Type B pancreatic cell (in vitro differentiated cells): ENCODE results near the gene DYNC2I2. TPM values are rescaled to one million over a fixed set of nuclear protein-coding genes. Genes with fewer than 3 reads are reported as not detected.

Source experiments
- DNase-seq: peaks from one replicate; pipeline ENCODE4 v3.0.0; 2021; ENCODE audit warnings: mixed read lengths; ENCODE audit not compliant: unreplicated experiment; ENCODE audit errors: extremely low spot score
- H3K27ac Mint-ChIP-seq: 2 replicates; pipeline ENCODE4 v1.8.0; 2021; ENCODE audit warnings: mild to moderate bottlenecking, mixed read lengths
- H3K27me3 Mint-ChIP-seq: 2 replicates; pipeline ENCODE4 v1.8.0; 2021; ENCODE audit warnings: mixed read lengths
- H3K36me3 Mint-ChIP-seq: 2 replicates; pipeline ENCODE4 v1.8.0; 2021; ENCODE audit warnings: mixed read lengths
- H3K4me1 Mint-ChIP-seq: one replicate; pipeline ENCODE4 v1.8.0; 2021; ENCODE audit warnings: mixed read lengths; ENCODE audit not compliant: unreplicated experiment
- H3K4me3 Mint-ChIP-seq: 2 replicates; pipeline ENCODE4 v1.8.0; 2021; ENCODE audit warnings: mild to moderate bottlenecking, mixed read lengths
- H3K9me3 Mint-ChIP-seq: 2 replicates; pipeline ENCODE4 v1.8.0; 2021; ENCODE audit warnings: mixed read lengths
- CTCF ChIP-seq: fragments of 200-600 bp; sonication (generic); conservative IDR thresholded peaks from 2 replicates; pipeline ENCODE4 v1.5.0; 2021; ENCODE audit warnings: antibody characterized with exemption, mild to moderate bottlenecking
- total RNA-seq: library from RNA; stranded (reverse); gene quantifications from 2 replicates; pipeline ENCODE4 v1.2.1, GENCODE V29; 2021; ENCODE audit warnings: low replicate concordance

Gene DYNC2I2
- total RNA-seq, 1 donor from 2014 or later = 70.6 TPM

GRCh38 chr9:128688501-128689292, 32.0 kb upstream of the DYNC2I2 start, which contains the start of gene SET:
TSS of gene SET (plus strand) at chr9:128689222. CDS start at chr9:128689583, 361 bp downstream.
- Mint-ChIP-seq H3K4me1 (peaks cover 41% of the 10 kb centered on the region), H3K36me3 (peaks cover 32% of the 10 kb centered on the region), H3K4me3 (peak within 1 kb of the TSS; percentile 95), H3K9me3 (no peaks in the 10 kb centered on the region), H3K27me3 (peaks cover 4% of the 10 kb centered on the region), H3K27ac (peak within 1 kb of the TSS; percentile 96)
- no peak for TF ChIP-seq CTCF
- peak; percentile 97 for DNase-seq

GRCh38 chr9:128687453-128687852, 30.8 kb upstream of the DYNC2I2 start:
- DNase-seq = no peak
- Mint-ChIP-seq H3K4me3 (peak overlapping the region; percentile 95), H3K4me1 (peaks cover 47% of the 10 kb centered on the region), H3K27ac (peak overlapping the region; percentile 96), H3K27me3 (peaks cover 4% of the 10 kb centered on the region), H3K9me3 (no peaks in the 10 kb centered on the region), H3K36me3 (peaks cover 28% of the 10 kb centered on the region)
- no peak for TF ChIP-seq CTCF

GRCh38 chr9:128685636-128686489, 29.2 kb upstream of the DYNC2I2 start:
- DNase-seq = no peak

GRCh38 chr9:128684325-128685199, 27.9 kb upstream of the DYNC2I2 start:
- Mint-ChIP-seq H3K4me1 (peaks cover 38% of the 10 kb centered on the region), H3K36me3 (peaks cover 11% of the 10 kb centered on the region), H3K9me3 (no peaks in the 10 kb centered on the region), H3K4me3 (peak overlapping the region; percentile 97), H3K27ac (peak overlapping the region; percentile 100), H3K27me3 (no peaks in the 10 kb centered on the region)
- no peak for TF ChIP-seq CTCF
- no peak for DNase-seq

More at GRCh38 chr9:128685636-128686489, 29.2 kb upstream of the DYNC2I2 start:
- Mint-ChIP-seq H3K27ac (peak overlapping the region; percentile 100), H3K27me3 (peaks cover 4% of the 10 kb centered on the region), H3K9me3 (no peaks in the 10 kb centered on the region), H3K4me1 (peaks cover 38% of the 10 kb centered on the region), H3K4me3 (peak overlapping the region; percentile 97), H3K36me3 (peaks cover 17% of the 10 kb centered on the region)
- no peak for TF ChIP-seq CTCF

- H3K27ac Mint-ChIP-seq = peak overlapping the region; percentile 100
- peak overlapping the region; percentile 97 for H3K4me3 Mint-ChIP-seq
- H3K36me3 Mint-ChIP-seq = peaks cover 11% of the 10 kb centered on the region
- no peaks in the 10 kb centered on the region for H3K27me3 Mint-ChIP-seq
- H3K9me3 Mint-ChIP-seq = no peaks in the 10 kb centered on the region
- H3K4me1 Mint-ChIP-seq = peaks cover 38% of the 10 kb centered on the region
- DNase-seq = no peak
- TF ChIP-seq CTCF = no peak
Observed at GRCh38 chr9:128684065-128684324, 27.3 kb upstream of the DYNC2I2 start.
